Sciatic nerve (tissue), 2 donors: ENCODE data around the gene TMEM140. TPM values are rescaled to one million over a fixed set of nuclear protein-coding genes. Genes with fewer than 3 reads are reported as not detected.
"Not testable (repeated sequence)": the region's sequence is repeated elsewhere in the genome, so short reads cannot be mapped to it uniquely, and the experiment has no call there.

Source experiments
- ATAC-seq: fragments of 200-7000 bp; cut with Tn5 transposase; one replicate; pipeline ENCODE4 v1.9.1; 2020; ENCODE audit warnings: mild to moderate bottlenecking, moderate library complexity
- DNase-seq: peaks from one replicate; pipeline ENCODE4 v3.0.0-alpha.2; 2020; ENCODE audit warnings: low spot score
- intact Hi-C: fragments of 100-400 bp; cut with DNase I; formaldehyde crosslinking; loops from one replicate; pipeline ENCODE4 v1.14.2; 2022
- microRNA-seq: library from miRNA; unstranded; fragments of <30 nt; microRNA quantifications from one replicate; pipeline ENCODE4 v1.2.0, GENCODE V29; 2020
- total RNA-seq: library from RNA; stranded (reverse); fragmentation: NEBNext Ultra II Directional; extraction: Animal tissue kit (Norgen Biotek cat#: 25700); gene quantifications from one replicate; pipeline ENCODE4 v1.2.1, GENCODE V29; 2021
- donor health status: DM: no; HTN: no; CAD: no.
- donor health status: DM: no; HTN: no; CAD: no.

TMEM140 gene
- total RNA-seq, 1 donor from 2014 or later, result 29.4 TPM

- DNase-seq (no peak), ATAC-seq (no peak)
- intact Hi-C loops, result no loop called here
Measured at GRCh38 chr7:135207406-135208101, 59.7 kb downstream of the TMEM140 start.

GRCh38 chr7:135208102-135208793, 60.4 kb downstream of the TMEM140 start:
- DNase-seq (no peak), ATAC-seq (no peak)
- intact Hi-C loops, result no loop called here

GRCh38 chr7:135209225-135209834, 61.5 kb downstream of the TMEM140 start:
- DNase-seq (no peak), ATAC-seq (no peak)
- intact Hi-C loops, result no loop called here

GRCh38 chr7:135210888-135211178, 63.0 kb downstream of the TMEM140 start:
- no peak for ATAC-seq
- intact Hi-C loops, result no loop called here
- DNase-seq, result no peak

GRCh38 chr7:135211179-135211945, 63.5 kb downstream of the TMEM140 start, which contains the start of gene WDR91:
Gene WDR91 (minus strand): TSS chr7:135211526. CDS start chr7:135211502, 24 bp downstream.
- intact Hi-C loops, result no loop called here

GRCh38 chr7:135211946-135212685, 64.2 kb downstream of the TMEM140 start:
- intact Hi-C loops, DNase-seq: not testable (repeated sequence)
- ATAC-seq, result peak; percentile 73

More at GRCh38 chr7:135211179-135211945, 63.5 kb downstream of the TMEM140 start, which contains the start of gene WDR91:
- DNase-seq, result peak; percentile 98
- ATAC-seq, result peak; percentile 97

- DNase-seq (no peak), ATAC-seq (no peak)
- intact Hi-C loops, result no loop called here
Measured at GRCh38 chr7:135213831-135214230, 66.0 kb downstream of the TMEM140 start.

- intact Hi-C loops, result no loop called here
- no peak for ATAC-seq
- DNase-seq, result no peak
Measured at GRCh38 chr7:135215180-135215579, 67.3 kb downstream of the TMEM140 start.

GRCh38 chr7:135215698-135216097, 67.8 kb downstream of the TMEM140 start:
- DNase-seq (no peak), ATAC-seq (no peak)
- intact Hi-C loops, result no loop called here

Small RNAs within 50 kb of the gene (microRNA-seq; reads per million reads assigned to microRNA genes)
- not detected for gene MIR6509

Other genes starting within 250 kb of the TMEM140 start
- 5.3 TPM for gene AGBL3, start 161.6 kb upstream of the TMEM140 start, total RNA-seq
- gene CYREN, start 22.6 kb downstream of the TMEM140 start, total RNA-seq, result 39.8 TPM
- gene WDR91, start 63.5 kb downstream of the TMEM140 start, total RNA-seq, result 32.7 TPM
- gene STRA8, start 85.8 kb downstream of the TMEM140 start, total RNA-seq, result not detected